HG02759 (cell line): ENCODE measurements around the gene GARS1.
"Not testable (repeated sequence)": the region's sequence is repeated elsewhere in the genome, so short reads cannot be mapped to it uniquely, and the experiment has no call there.

Source experiments
- ATAC-seq: cut with Tn5 transposase; IDR thresholded peaks from one replicate; pipeline ENCODE4 v1.9.1; 2021; ENCODE audit warnings: mild to moderate bottlenecking, moderate library complexity; ENCODE audit not compliant: unreplicated experiment

GARS1 gene

DNA sequence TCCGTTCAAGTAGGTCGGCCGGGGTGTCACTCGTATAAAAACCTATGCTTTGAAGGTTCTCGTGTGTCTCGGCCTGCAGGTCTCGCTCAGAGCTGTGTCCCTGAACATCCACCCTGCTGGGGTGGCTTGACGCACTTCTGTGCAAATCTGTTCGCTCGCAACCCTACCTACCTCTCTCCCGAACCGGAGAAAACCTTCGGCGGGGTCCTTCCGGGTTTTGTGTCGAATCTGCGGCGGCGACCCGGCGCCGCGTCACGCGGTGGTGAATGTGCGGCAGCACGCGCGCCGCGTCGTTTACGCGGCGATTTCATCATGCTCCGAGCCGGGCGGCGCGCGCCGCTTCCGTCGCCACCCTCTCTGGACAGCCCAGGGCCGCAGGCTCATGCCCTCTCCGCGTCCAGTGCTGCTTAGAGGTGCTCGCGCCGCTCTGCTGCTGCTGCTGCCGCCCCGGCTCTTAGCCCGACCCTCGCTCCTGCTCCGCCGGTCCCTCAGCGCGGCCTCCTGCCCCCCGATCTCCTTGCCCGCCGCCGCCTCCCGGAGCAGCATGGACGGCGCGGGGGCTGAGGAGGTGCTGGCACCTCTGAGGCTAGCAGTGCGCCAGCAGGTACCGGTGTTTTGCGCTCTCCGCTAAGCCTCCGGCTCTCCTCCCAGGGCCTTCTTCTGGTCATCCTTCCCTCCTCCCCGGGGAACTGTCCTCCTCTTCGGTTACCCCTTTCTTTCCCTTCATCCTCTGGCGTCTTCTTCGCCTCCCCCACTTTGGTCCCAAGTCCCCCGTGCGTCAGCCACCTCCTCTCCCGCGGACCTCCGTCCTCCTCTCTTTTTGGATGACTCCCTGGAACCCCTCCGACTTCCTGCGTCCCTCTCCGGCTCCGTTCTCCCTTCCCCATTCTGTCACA is at the start of gene GARS1:
Gene GARS1, plus strand, starts transcription at position 339 of the 896 bp plus-strand sequence. Its CDS starts 44 bp downstream, at position 383.
- peak; percentile 94 for ATAC-seq

- no peak for ATAC-seq
Measured at GRCh38 chr7:30545791-30546555, 48.7 kb upstream of the GARS1 start.

DNA sequence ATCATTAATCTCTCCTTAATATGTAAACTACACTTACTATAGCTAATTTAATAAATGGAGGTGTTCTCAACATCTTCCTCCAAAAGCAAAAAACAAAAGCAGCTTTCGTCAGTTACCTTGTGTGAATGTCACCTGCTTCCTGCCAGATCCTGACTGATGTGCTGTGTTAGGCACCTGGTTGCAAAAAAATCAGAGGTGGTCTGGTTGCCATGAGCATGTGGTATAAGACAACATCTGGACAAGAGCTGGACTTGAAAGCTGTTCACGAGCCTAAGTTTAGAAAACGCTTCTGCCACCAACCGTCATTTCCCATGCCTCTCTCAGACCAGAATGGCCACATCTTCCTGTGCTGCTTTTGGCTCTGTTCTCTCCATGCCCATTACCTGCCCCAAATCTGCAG is 48.1 kb upstream of the GARS1 start:
- ATAC-seq: no peak

DNA sequence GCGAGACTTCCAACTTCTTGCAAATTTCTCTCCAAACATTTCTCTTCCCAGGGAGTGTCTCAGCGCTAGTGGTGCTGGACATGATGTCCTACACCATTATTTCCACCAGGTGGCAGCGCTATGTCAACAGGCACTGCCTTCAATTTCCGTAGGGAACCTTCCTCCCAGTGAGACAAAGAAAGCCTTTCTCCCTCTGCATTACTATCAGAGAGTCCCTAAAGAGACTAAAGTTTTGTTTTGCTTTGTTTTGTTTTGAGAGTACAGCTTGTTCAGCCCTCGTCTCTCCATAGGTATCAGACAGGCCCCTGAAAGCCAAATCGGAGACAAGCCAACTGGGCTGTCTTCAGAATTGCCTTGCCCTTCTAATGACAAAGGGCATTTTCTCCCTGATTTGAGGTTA is 45.8 kb upstream of the GARS1 start:
- no peak for ATAC-seq

- ATAC-seq: no peak
Measured at GRCh38 chr7:30549931-30550493, 44.7 kb upstream of the GARS1 start.

- ATAC-seq: no peak
Measured at GRCh38 chr7:30552330-30552729, 42.3 kb upstream of the GARS1 start.

DNA sequence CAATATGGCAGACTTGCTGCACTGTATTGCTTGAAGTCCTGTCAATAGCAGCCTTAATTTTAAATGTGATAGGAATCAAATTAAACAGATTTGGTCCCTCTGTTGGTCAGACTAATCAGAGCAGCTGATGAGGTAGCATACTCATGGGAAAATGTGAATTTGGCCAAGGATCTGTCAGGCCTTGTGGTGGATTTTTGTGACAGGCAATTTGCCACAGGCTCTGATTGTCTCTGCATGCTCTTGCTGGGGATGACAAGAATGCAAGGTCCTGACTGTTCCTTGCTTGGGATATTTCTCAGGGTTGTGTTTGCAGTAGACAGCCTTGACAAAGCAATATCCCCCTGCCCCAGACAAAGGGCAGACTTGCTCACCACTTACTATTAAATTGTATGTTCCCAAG is 41.5 kb upstream of the GARS1 start:
- ATAC-seq: no peak

GRCh38 chr7:30553546-30553945 is 41.1 kb upstream of the GARS1 start:
- ATAC-seq: no peak

GRCh38 chr7:30555525-30555924 is 39.2 kb upstream of the GARS1 start:
- no peak for ATAC-seq

DNA sequence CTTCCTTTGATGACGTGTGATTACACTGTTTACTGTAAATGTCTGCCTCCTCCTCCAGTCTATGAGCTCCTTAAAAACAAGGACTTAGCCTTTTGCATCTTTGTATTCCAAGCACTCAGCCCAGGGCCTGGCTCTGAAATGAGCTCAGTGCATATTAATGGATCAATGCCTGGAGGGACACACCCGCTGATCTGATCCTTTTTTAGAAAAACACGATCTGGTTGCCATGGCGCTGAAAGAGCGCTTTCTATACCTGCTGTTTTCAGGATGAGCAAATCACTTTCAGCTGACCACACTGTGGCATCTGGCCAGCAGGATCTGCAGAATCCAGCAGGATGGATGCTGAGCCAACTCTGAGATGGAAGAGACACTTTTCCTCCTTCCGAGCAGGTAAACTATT is 37.8 kb upstream of the GARS1 start:
- no peak for ATAC-seq

GRCh38 chr7:30557245-30557644 is 37.4 kb upstream of the GARS1 start:
- ATAC-seq: no peak

DNA sequence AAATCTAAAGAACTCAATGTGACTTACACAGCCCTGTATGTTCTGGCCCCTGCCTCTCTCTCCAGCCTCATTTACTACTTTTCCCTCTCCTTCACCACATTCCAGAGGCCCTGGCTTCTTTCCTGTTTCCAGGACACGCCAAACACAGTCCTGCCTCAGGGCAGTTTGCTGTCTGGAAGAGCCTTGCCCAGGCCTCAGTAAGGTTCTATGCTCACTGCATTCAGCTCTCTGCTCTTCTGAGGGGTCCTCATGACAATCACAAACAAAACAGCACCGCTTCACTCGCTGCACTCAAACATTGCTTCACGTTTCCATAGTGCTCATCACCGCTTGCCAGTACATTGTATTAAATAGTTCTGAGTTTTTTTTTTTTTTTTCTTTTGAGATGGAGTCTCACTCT is 35.1 kb upstream of the GARS1 start:
- ATAC-seq: no peak

DNA sequence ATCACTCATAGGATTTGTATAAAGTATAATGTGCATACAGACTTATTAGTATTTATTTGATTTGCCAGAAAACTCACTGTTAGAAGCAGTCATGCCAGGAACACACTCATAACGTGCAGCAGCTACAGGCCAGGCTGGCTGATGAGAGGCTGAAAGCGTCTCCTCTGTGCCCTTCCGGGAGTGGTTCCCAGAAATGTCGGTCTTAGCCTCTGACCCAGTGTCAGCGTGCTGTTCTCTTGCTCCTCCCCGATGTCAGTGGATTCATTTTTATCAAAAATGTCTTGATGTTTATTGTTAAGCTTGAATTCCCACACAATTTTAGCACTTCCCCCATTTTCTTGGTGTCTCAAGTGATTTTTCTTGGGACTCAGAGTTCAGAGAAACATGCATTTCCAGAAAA is 33.3 kb upstream of the GARS1 start:
- no peak for ATAC-seq

DNA sequence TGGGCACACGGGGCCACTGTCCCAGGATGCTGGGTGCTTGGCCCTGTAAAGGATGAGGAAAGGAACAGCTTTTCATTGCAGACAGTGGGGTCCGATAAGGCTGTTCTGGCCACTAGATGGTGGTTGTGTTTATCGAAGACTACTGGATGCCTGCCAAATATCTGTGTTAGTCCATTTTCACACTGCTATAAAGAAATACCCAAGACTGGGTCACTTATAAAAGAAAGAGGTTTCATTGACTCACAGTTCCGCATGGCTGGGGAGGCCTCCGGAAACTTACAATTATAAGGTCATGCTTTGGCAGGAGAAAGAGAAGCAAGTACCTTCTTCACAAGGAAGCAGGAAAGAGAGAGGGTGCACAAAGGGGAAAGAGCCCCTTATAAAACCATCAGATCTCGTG is 32.2 kb upstream of the GARS1 start:
- no peak for ATAC-seq

- ATAC-seq: no peak
Measured at GRCh38 chr7:30562909-30563308, 31.8 kb upstream of the GARS1 start.

DNA sequence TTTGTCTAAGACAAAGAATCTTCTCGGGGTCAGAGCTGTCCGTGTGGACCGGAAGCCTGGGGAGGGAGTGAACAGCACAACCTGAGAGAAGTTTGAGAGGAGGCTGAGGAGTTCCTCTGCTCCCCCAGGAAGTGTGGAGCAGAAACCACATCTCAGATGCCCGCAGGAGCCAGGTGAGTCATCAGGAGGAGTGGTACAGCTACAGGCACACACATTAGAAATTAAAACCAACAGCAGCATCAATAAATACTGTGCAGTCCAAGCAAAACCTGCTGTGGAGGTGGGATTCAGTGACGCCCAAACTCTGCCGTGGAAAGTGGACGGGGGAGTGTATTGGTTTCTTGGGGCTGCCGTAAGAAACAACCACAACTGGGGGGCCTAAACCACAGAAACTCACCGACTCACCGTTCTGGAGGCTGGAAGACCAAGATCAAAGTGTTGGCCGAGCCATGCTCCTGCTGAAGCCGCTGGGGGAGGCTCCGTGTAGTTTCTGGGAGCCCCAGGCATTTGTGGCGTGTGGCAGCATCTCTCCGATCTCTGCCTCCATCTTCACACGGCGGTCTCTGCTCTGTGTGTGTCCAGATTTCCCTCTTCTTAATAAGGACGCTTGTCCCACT is 31.2 kb upstream of the GARS1 start:
- ATAC-seq: no peak

DNA sequence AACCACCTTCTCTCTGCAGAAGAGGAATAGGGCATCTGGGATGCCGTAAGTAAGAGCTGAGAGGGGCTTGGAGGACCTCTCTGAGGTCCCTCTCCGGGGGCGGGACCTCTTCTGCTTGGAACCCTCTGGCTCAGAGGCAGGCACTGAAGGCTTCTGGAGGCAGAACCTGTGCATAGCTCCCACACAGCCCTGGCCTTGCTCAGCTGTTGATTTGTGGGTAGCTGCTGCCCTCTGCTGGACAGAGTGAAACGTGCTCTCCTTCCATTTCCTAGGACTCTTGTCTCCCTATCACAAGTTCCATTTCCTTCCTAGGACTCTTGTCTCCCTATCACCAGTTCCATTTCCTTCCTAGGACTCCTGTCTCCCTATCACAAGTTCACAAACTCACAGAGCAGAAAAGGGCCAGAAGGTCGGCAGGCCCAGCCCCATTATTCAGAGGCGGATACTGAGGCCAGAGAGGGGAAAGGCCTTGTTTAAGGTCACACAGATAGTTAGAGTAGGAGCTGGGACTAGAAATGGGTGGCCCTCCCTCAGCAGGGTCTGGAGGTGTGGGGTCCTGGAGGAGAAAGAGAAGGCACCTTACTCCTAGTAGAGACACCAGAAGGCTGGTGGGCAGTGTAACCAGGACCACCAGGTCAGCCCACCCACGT is 30.3 kb upstream of the GARS1 start:
- ATAC-seq: peak; percentile 98

GRCh38 chr7:30566596-30566995 is 28.1 kb upstream of the GARS1 start:
- no peak for ATAC-seq

DNA sequence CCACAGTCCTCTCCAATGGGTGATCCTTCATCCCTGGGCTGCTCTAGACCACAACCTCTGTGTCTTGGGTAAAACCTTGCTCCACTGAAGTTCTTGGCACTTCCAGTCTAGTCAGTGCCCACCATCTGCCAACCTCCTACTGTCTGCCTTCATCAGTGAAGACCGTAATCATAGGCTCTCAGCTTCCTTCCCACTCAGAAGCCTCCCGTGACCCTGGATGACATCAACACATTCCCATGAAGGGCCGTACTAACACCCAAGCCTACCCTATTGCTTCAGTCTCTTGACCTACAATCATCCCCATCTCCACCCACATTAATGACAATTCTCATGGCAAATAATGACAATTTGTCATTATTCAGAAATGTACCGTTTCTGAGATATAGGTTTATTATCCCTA is 27.6 kb upstream of the GARS1 start:
- ATAC-seq: no peak

- ATAC-seq: not testable (repeated sequence)
Measured at GRCh38 chr7:30570238-30570637, 24.4 kb upstream of the GARS1 start.
